ENCODE results near the gene PYDC2. TPM values are rescaled to one million over a fixed set of nuclear protein-coding genes. Genes with fewer than 3 reads are reported as not detected.

Gene PYDC2
- polyA plus RNA-seq, 2 of the 4 experiments (the other 2 are of a cell fraction): not detected

- ATAC-seq: no peak
- FAIRE-seq: no peak
- Histone ChIP-seq H3K4me2 (no peak overlapping the region), H3K4me1 (no peaks in the 10 kb centered on the region), H3K4me3 (no peak overlapping the region), H3K9me3 (no peaks in the 10 kb centered on the region), H3K27ac (no peak overlapping the region)
- TF ChIP-seq FOSB (CRISPR knock-in tag; IDR thresholded peaks at IDR 0.05) (no peak), GATA3 (IDR thresholded peaks at IDR 0.05; ENCODE audit: borderline replicate concordance) (no peak), HOXB13 (CRISPR knock-in tag; IDR thresholded peaks at IDR 0.05; ENCODE audit: low read depth) (no peak), POLR2AphosphoS2 (conservative IDR thresholded peaks at IDR 0.05; ENCODE audit: low read length) (no peak), JUNB (IDR thresholded peaks at IDR 0.05) (no peak), USF2 (IDR thresholded peaks at IDR 0.05) (no peak), ESRRA (IDR thresholded peaks at IDR 0.05; ENCODE audit: borderline replicate concordance, low read length) (no peak), EP300 (IDR thresholded peaks at IDR 0.05) (no peak), NR3C1 (IDR thresholded peaks at IDR 0.05) (no peak), FOXS1 (CRISPR knock-in tag; IDR thresholded peaks at IDR 0.05) (no peak), KDM5A (IDR thresholded peaks at IDR 0.05) (no peak), HEYL (CRISPR knock-in tag; IDR thresholded peaks at IDR 0.05) (no peak), BHLHE40 (IDR thresholded peaks at IDR 0.05; ENCODE audit: low read depth, low read length) (no peak)
- DNase-seq (ENCODE audit: low read depth in 1 of 2, low spot score in 1 of 2): no peak
- WGBS (ENCODE audit: missing lambda C conversion rate): 49% methylated on average over 4 of the region's 4 CpGs
- ChIA-PET POLR2A (no interaction called here), CTCF (no interaction called here)
Measured at GRCh38 chr3:191440532-191440931, 20.4 kb upstream of the PYDC2 start.

GRCh38 chr3:191441687-191442086, 19.3 kb upstream of the PYDC2 start:
- FAIRE-seq: no peak
- ATAC-seq: no peak
- no peak overlapping the region for H3K4me2 ChIP-seq
- no peaks in the 10 kb centered on the region for H3K4me1 ChIP-seq
- H3K4me3 ChIP-seq: no peak overlapping the region
- DNase-seq (ENCODE audit: low read depth in 1 of 2, low spot score in 1 of 2): no peak
- H3K9me3 ChIP-seq: no peaks in the 10 kb centered on the region
- POLR2A ChIA-PET: no interaction called here
- CTCF ChIA-PET: no interaction called here
- TF ChIP-seq POLR2AphosphoS2 (conservative IDR thresholded peaks at IDR 0.05; ENCODE audit: low read length): no peak
- no peak for TF ChIP-seq BCL3 (IDR thresholded peaks at IDR 0.05)
- TF ChIP-seq RARB (CRISPR knock-in tag; IDR thresholded peaks at IDR 0.05): no peak
- no peak for TF ChIP-seq TP53 (CRISPR knock-in tag; IDR thresholded peaks at IDR 0.05)
- TF ChIP-seq HOXB13 (CRISPR knock-in tag; IDR thresholded peaks at IDR 0.05; ENCODE audit: low read depth): no peak
- TF ChIP-seq HES2 (IDR thresholded peaks at IDR 0.05): no peak
- TF ChIP-seq CEBPB (IDR thresholded peaks at IDR 0.05): no peak
- no peak overlapping the region for H3K27ac ChIP-seq
- WGBS (ENCODE audit: missing lambda C conversion rate): 17% methylated on average over 2 of the region's 2 CpGs

GRCh38 chr3:191444569-191444968, 16.4 kb upstream of the PYDC2 start:
- POLR2A ChIA-PET: no interaction called here
- Histone ChIP-seq H3K9me3 (no peaks in the 10 kb centered on the region), H3K27ac (no peak overlapping the region), H3K4me3 (no peak overlapping the region), H3K4me1 (no peaks in the 10 kb centered on the region), H3K4me2 (no peak overlapping the region)
- TF ChIP-seq REST (IDR thresholded peaks at IDR 0.05) (no peak), HOXB13 (CRISPR knock-in tag; IDR thresholded peaks at IDR 0.05; ENCODE audit: low read depth) (no peak), GATA3 (IDR thresholded peaks at IDR 0.05; ENCODE audit: borderline replicate concordance) (no peak)
- CTCF ChIA-PET: no interaction called here
- 31% methylated on average over 3 of the region's 3 CpGs for WGBS (ENCODE audit: missing lambda C conversion rate)
- ATAC-seq: no peak
- no peak for FAIRE-seq
- no peak for DNase-seq (ENCODE audit: low read depth in 1 of 2, low spot score in 1 of 2)
